Parathyroid adenoma (tissue), 2 donors: ENCODE data around the gene PDXDC1.
"Not testable (repeated sequence)": the region's sequence is repeated elsewhere in the genome, so short reads cannot be mapped to it uniquely, and the experiment has no call there.

Source experiments
- H2AFZ ChIP-seq: fragments of 300-600 bp; sonication (generic); one replicate; pipeline ENCODE4 v1.7.0; 2017; ENCODE audit warnings: antibody characterized with exemption, mild to moderate bottlenecking
- H3K27ac ChIP-seq: fragments of 300-600 bp; sonication (generic); one replicate; pipeline ENCODE4 v1.7.0; 2017
- H3K27me3 ChIP-seq: fragments of 300-600 bp; sonication (generic); one replicate; pipeline ENCODE4 v1.7.0; 2017; ENCODE audit warnings: low read length; ENCODE audit not compliant: control insufficient read depth, insufficient read depth
- H3K36me3 ChIP-seq: fragments of 300-600 bp; sonication (generic); one replicate; pipeline ENCODE4 v1.7.0; 2017; ENCODE audit warnings: low read length; ENCODE audit not compliant: control insufficient read depth, insufficient read depth
- H3K4me1 ChIP-seq: fragments of 300-600 bp; sonication (generic); one replicate; pipeline ENCODE4 v1.7.0; 2017; ENCODE audit warnings: control low read depth
- H3K4me2 ChIP-seq: fragments of 300-600 bp; sonication (generic); one replicate; pipeline ENCODE4 v1.7.0; 2017; ENCODE audit warnings: low read length
- H3K4me3 ChIP-seq: fragments of 300-600 bp; sonication (generic); one replicate; pipeline ENCODE4 v1.7.0; 2017; ENCODE audit warnings: low read depth, low read length
- H3K79me2 ChIP-seq: fragments of 300-600 bp; sonication (generic); one replicate; pipeline ENCODE4 v1.7.0; 2017; ENCODE audit warnings: control low read depth
- H3K9ac ChIP-seq: fragments of 300-600 bp; sonication (generic); one replicate; pipeline ENCODE4 v1.7.0; 2017; ENCODE audit warnings: mild to moderate bottlenecking
- H3K9me3 ChIP-seq: fragments of 300-600 bp; sonication (generic); one replicate; pipeline ENCODE4 v1.7.0; 2017; ENCODE audit warnings: low read length; ENCODE audit not compliant: control insufficient read depth
- donor health status: primary hyperparathyroidism.

PDXDC1 gene

DNA sequence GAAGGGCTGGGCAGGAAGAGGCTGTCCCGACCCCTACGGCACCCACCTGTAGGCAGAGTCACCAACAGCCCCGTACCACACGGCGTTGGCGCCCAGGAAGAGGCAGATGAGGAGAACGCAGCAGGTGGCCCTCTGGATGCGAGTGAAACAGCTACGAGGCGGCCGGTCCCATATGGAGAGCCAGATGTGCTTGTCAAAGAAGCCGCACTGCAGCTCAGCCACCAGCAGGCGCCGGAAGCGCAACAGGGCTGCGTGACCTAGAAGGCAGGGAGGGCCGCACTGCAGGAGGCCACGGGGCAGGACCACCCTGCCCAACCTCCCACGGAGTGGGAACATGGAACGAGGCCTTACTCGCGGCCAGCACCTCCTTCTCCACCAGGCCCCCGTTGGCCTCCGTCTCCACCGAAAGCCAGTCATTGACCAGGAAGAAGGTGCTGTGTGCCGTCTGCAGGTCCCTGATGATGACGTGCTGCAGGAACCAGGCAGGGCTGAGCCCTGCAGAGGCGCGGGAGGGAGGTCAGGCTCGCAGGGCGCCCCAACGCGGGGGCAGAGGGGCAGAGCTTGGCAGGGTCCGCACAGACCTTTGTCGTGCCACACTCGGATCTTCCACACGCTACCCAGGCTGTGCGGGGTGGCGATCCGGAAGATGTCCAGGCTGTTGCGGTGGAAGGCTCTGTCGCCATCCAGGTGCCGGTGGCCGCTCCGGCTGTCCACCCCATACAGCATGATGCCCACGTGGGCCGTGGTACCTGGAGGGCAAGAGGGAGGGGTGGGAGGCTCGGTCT lies 153.0 kb downstream of the PDXDC1 start:
- not testable (repeated sequence) for H3K4me2 ChIP-seq, H3K36me3 ChIP-seq, H3K27ac ChIP-seq, H3K27me3 ChIP-seq, H2AFZ ChIP-seq, H3K4me3 ChIP-seq, H3K4me1 ChIP-seq, H3K79me2 ChIP-seq, H3K9ac ChIP-seq, H3K9me3 ChIP-seq

DNA sequence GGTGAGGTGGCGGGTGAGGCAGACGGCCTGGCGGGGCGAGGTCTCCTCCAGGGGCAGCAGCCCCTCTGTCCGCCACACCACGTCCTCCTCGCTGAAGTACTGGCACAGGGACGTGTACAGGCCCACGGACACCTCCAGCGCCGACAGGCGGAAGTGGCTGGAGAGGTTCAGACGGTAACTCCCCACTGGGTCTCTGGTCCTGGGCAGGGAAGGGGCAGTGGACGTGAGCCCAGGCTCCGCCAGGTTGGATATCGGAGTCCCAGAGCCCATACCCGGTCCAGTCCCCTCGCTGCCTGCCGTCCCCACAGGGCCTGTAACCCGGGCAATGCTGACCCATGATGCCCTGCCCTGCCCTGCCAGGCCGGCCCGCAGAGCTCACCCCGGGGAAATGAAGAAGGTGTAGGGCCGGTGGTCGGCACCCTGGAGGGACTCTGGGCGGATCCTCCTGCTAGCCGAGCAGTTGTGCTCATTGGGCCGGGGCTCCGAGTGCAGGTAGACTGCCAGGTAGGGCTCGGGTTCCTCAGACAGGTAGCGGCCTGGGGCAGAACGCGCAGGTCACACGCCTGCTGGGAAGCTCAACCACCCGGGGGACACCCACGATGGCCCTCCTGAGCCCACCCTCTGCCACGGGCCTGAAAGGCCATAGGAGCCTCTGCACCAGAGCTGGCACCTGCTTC lies 155.6 kb downstream of the PDXDC1 start:
- H3K4me1 ChIP-seq, H3K27me3 ChIP-seq, H3K4me3 ChIP-seq, H3K27ac ChIP-seq, H3K9ac ChIP-seq, H3K9me3 ChIP-seq, H3K79me2 ChIP-seq, H3K4me2 ChIP-seq, H3K36me3 ChIP-seq, H2AFZ ChIP-seq: not testable (repeated sequence)

DNA sequence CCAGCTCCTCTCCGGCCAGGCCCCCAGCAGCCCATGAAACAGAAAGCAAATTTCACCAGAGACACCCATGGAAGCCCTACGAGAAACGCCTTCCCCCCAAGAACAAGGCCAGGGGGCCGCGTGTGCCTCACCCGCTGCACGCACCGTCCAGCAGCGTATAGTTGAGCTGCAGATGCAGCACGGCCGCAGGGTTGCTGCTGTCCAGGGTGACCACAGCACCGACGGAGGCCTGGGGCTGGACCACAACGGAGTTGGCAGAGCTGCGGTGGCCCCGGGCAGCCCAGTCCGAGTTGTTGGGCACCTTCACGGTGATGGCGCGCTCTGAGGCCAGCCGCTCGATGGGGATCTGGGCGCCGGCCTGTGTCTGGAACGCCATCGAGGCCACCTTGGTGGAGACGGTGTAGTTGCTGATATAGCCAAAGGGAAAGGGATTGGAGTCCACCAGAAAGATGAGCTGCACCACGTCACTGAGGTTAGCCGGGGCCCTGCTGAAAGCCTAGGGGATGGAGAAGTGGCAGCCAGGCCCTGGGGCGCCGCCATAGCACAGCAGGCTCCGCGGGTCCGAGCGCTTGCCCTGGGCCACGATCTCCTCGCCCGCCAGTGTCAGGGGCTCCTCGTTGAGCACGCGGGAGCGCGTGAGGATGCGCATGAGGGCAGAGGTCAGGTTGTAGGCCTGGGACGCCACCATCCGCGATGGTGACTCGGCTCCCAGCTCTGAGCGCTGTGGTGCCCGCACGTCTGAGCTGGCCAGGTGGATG lies 156.3 kb downstream of the PDXDC1 start:
- not testable (repeated sequence) for H3K9me3 ChIP-seq, H3K27ac ChIP-seq, H3K4me3 ChIP-seq, H3K36me3 ChIP-seq, H3K27me3 ChIP-seq, H2AFZ ChIP-seq, H3K9ac ChIP-seq, H3K79me2 ChIP-seq, H3K4me2 ChIP-seq, H3K4me1 ChIP-seq

DNA sequence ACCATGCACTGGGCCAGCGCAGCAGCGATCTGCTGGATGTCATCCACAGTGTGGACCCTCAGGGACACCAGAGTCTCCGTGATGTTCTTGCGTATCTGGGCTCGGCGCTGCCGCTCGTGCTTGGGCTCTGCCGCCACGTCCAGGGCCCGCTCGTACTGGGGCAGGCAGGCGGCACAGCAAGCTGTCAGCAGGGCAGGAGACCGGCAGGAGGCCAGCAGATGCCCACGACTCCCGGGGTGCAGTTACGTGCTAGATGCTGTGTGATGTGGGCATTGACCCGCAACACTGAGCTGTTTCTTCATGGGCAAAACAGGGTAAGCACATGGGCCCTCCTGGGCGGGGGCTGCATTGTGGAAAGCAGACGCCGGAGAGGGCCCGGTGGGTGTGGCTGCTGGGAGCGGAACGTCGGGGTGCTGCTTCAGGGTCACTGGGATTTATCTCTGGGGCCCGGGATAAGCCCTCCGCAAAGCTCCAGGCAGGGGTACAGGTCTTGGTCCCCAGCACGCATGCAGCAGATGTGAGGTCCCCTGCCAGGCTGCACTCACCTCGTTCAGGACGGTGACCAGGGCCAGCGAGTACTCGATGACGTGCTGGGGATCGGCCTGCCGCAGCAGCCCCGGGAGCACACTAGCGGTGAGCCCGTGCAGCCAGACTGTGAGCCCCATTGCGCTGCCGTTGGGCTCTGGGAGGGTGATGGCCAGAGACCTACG lies 158.0 kb downstream of the PDXDC1 start:
- H3K9ac ChIP-seq = not testable (repeated sequence)

GRCh38 chr16:15133554-15133953 lies 158.7 kb downstream of the PDXDC1 start:
- H3K36me3 ChIP-seq, H3K27ac ChIP-seq, H3K79me2 ChIP-seq, H3K27me3 ChIP-seq, H3K4me1 ChIP-seq, H3K9ac ChIP-seq, H3K4me2 ChIP-seq, H3K9me3 ChIP-seq, H3K4me3 ChIP-seq, H2AFZ ChIP-seq: not testable (repeated sequence)

More for the DNA sequence above, 158.0 kb downstream of the PDXDC1 start:
- H3K27ac ChIP-seq, H3K4me3 ChIP-seq, H3K79me2 ChIP-seq, H3K36me3 ChIP-seq, H2AFZ ChIP-seq, H3K27me3 ChIP-seq, H3K9me3 ChIP-seq, H3K4me2 ChIP-seq, H3K4me1 ChIP-seq: not testable (repeated sequence)

DNA sequence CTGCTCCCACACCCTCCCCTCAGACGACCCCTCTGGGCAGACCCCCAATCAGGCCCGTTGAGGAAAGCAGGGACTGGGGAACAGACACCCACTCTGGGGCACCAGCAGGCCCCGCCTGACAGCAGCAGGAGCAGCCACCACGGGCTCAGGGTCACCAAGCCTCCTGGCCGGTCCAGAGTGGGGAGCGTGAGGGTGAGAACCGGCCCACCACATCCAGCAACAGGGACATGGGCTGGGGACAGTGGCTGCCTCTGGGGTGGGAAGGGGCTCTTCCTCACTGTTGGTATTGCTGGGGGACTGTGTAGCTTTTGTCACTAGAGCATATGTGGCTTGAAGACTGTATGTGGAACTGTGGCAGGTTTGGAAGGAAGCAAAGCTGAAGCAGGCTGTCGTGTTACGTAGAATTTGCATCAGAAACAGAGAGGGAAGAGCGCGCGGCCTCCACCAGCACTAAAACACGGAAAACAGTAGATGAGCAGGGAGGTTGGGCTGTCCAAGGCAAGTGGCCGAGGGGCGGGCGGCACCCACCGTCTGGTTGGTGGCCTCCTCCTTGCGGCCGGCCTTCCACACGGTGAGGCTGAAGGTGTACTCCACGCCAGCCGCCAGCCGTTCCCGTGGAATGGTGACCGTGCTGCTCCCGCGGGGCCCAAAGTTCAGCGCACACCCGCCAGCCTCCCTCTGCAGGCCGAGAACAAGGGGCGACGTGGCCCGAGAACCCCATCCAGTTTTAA lies 160.1 kb downstream of the PDXDC1 start:
- not testable (repeated sequence) for H3K79me2 ChIP-seq, H3K4me2 ChIP-seq, H3K27ac ChIP-seq, H2AFZ ChIP-seq, H3K9ac ChIP-seq, H3K27me3 ChIP-seq, H3K36me3 ChIP-seq, H3K9me3 ChIP-seq, H3K4me3 ChIP-seq, H3K4me1 ChIP-seq

GRCh38 chr16:15135483-15136360 lies 160.9 kb downstream of the PDXDC1 start:
- not testable (repeated sequence) for H3K4me2 ChIP-seq, H2AFZ ChIP-seq, H3K79me2 ChIP-seq, H3K4me1 ChIP-seq, H3K27ac ChIP-seq, H3K27me3 ChIP-seq, H3K4me3 ChIP-seq, H3K36me3 ChIP-seq, H3K9me3 ChIP-seq, H3K9ac ChIP-seq

GRCh38 chr16:15137514-15137913 lies 162.7 kb downstream of the PDXDC1 start:
- not testable (repeated sequence) for H3K4me2 ChIP-seq, H3K27ac ChIP-seq, H3K4me1 ChIP-seq, H3K79me2 ChIP-seq, H2AFZ ChIP-seq, H3K36me3 ChIP-seq, H3K4me3 ChIP-seq, H3K9me3 ChIP-seq, H3K9ac ChIP-seq, H3K27me3 ChIP-seq

DNA sequence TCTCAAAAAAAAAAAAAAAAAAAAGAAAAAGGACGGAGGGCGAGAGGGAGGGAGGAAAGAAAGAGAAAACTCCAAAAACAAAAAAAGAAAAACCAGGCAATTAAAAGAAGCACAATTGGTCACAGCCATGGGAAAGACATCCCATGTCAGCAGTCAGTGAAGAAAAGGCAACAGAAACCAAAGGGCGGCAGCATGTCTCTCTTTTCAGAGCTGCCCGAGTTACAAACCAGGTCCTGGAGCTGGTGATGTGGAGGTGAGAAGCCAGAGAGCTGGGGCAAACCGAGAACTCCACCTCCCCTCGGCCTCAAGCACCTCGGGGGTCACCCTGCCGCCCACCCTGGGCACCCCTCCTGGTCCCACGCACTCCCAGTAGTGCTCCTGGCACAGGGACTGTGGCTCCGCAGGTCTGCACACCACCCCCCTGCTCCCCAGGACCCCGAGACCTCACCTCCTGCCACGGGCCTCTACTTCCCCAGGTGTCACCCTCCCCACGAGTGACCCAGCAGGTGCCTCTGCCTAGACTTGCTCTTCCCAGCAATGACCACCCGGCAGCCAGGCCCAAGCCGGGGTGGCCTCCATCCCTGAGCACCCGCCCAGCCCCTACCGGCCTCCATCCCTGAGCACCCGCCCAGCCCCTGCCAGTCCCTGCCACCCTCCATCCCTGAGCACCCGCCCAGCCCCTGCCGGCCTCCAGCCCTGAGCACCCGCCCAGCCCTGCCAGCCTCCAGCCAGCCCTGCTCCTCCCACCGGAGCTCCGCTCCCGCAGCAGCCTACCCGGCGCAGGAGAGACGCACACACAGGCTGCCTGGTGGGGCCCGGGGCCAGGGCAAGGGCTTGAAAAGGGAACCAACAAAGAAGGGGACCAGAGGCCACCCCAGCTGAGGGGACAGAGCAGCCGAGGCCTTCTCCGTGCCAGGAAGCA lies 165.9 kb downstream of the PDXDC1 start:
- not testable (repeated sequence) for H2AFZ ChIP-seq, H3K4me3 ChIP-seq, H3K27ac ChIP-seq, H3K4me1 ChIP-seq, H3K36me3 ChIP-seq, H3K9ac ChIP-seq, H3K27me3 ChIP-seq, H3K4me2 ChIP-seq, H3K9me3 ChIP-seq
- H3K79me2 ChIP-seq = peaks cover 18% of the 10 kb centered on the region
